Epithelial cell of esophagus (primary cell): ENCODE results near the gene CD1B.
"Not testable (repeated sequence)": the region's sequence is repeated elsewhere in the genome, so short reads cannot be mapped to it uniquely, and the experiment has no call there.

Experiments
- DNase-seq: peaks from one replicate; pipeline ENCODE4 v3.0.0; 2010; ENCODE audit warnings: low read depth
- H3K4me3 ChIP-seq: 2 replicates; pipeline ENCODE4 v1.5.1; 2011; ENCODE audit warnings: mild to moderate bottlenecking, low read length, control low read depth
- CTCF ChIP-seq: IDR thresholded peaks from 2 replicates; pipeline ENCODE4 v1.5.1; 2011; ENCODE audit warnings: low read depth, mild to moderate bottlenecking, low read length, control low read depth, inconsistent platforms; ENCODE audit not compliant: insufficient read depth; ENCODE audit errors: missing control alignments

The CD1B gene

GRCh38 chr1:158331481-158332150 is at the start of gene CD1B:
Gene CD1B (minus strand): TSS chr1:158331531. CDS start chr1:158331423, 108 bp downstream.
- DNase-seq, result no peak
- TF ChIP-seq CTCF, result no peak
- H3K4me3 ChIP-seq, result no peak within 1 kb of the TSS

GRCh38 chr1:158374860-158375259 is 43.5 kb upstream of the CD1B start:
- no peak for TF ChIP-seq CTCF
- DNase-seq, result no peak
- no peak overlapping the region for H3K4me3 ChIP-seq

GRCh38 chr1:158374101-158374500 is 42.8 kb upstream of the CD1B start:
- not testable (repeated sequence) for H3K4me3 ChIP-seq, DNase-seq

- no peak overlapping the region for H3K4me3 ChIP-seq
- peak; percentile 49 for DNase-seq
- no peak for TF ChIP-seq CTCF
These were observed 40.0 kb upstream of the CD1B start for GRCh38 chr1:158371188-158371953.

- TF ChIP-seq CTCF, result no peak
- DNase-seq, result no peak
- no peak overlapping the region for H3K4me3 ChIP-seq
These were observed 35.5 kb upstream of the CD1B start for GRCh38 chr1:158366783-158367182.

GRCh38 chr1:158362941-158363340 is 31.6 kb upstream of the CD1B start:
- no peak overlapping the region for H3K4me3 ChIP-seq
- no peak for TF ChIP-seq CTCF
- DNase-seq, result no peak

- DNase-seq, result no peak
- H3K4me3 ChIP-seq, result no peak overlapping the region
- no peak for TF ChIP-seq CTCF
These were observed 31.2 kb upstream of the CD1B start for GRCh38 chr1:158362482-158362881.
